ENCODE measurements around the gene SPRN.

Gene SPRN

DNA sequence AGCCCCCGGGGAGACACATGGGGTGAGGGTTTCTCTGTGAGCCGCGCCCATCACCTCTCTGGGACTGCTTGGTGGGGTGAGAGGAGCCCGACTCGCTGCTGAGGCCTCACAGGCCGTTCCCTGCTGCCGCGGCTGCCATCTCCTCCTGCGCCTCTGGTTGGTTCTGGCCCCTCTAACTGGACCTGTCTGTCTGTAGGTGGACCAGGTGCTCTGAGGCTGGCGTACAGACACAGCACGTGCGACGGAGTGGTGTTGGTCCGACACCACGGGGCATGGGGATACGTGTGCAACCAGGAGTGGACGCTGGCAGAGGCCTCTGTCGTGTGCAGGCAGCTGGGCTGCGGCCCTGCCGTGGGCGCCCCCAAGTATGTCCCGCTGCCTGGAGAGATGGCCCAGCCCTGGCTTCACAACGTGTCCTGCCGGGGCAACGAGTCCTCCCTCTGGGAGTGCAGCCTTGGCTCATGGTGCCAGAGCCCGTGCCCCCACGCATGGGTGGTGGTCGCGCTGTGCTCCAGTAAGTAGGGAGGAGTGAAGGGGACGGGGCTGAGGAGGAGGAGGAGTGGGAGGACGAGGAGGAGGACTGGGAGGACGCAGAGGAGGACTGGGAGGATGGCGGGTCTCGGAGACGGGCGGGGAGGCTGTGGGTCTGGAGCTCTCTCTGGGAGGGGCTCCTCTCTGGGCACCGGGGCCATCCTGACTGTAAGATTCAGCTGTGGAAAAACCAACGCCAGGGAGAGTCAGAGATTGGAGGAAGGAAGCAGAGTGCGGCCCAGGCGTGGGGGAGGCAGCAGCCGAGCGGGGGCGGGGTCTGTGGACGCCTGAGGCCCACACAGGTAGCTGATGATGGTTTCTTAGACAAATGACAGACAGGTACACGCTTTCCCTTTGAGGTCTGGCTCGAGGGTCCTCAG, 31.9 kb upstream of the SPRN start:
- Histone ChIP-seq H3K9me3 (ENCODE audit: control insufficient read depth in 2 of 2, low read length in 2 of 2) (no peaks in the 10 kb centered on the region), H3K36me3 (ENCODE audit: control insufficient read depth in 2 of 2, insufficient read depth in 2 of 2, low read length in 2 of 2) (no peaks in the 10 kb centered on the region), H3K27me3 (ENCODE audit: control insufficient read depth in 2 of 2, insufficient read depth in 2 of 2, low read length in 2 of 2) (no peaks in the 10 kb centered on the region), H3K27ac (ENCODE audit: low read depth in 2 of 2, low read length in 2 of 2) (no peak overlapping the region), H3K4me3 (ENCODE audit: low read length in 2 of 2) (no peak overlapping the region), H3K9ac (ENCODE audit: low read depth in 1 of 2, low read length in 2 of 2) (no peak overlapping the region), H3K4me1 (ENCODE audit: control insufficient read depth in 2 of 2, insufficient read depth in 2 of 2, low read length in 2 of 2) (no peaks in the 10 kb centered on the region)

DNA sequence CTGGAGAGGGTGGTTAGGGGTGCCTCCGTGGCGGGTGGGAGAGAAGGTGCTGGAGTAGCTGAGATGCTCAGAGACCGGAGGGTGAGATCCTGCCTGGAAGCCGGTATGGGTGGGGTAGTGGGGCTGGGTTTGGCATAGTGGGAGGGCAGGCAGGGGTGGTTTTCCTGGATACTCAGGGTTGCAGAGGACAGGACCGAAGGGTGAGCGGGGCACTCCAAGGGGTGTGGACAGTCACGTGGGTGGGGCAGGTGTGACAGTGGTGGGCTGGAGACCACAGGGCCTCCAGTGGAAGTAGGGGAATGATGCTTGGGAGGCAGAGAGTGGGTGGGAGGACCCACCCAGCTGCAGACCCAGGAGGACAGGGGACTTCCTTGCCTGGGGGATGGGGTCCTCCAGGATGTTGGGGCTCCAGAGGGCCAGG, 31.2 kb upstream of the SPRN start:
- Histone ChIP-seq H3K4me3 (ENCODE audit: low read length in 2 of 2) (no peak overlapping the region), H3K4me1 (ENCODE audit: control insufficient read depth in 2 of 2, insufficient read depth in 2 of 2, low read length in 2 of 2) (no peaks in the 10 kb centered on the region), H3K9ac (ENCODE audit: low read depth in 1 of 2, low read length in 2 of 2) (no peak overlapping the region), H3K27ac (ENCODE audit: low read depth in 2 of 2, low read length in 2 of 2) (no peak overlapping the region), H3K27me3 (ENCODE audit: control insufficient read depth in 2 of 2, insufficient read depth in 2 of 2, low read length in 2 of 2) (no peaks in the 10 kb centered on the region), H3K9me3 (ENCODE audit: control insufficient read depth in 2 of 2, low read length in 2 of 2) (no peaks in the 10 kb centered on the region), H3K36me3 (ENCODE audit: control insufficient read depth in 2 of 2, insufficient read depth in 2 of 2, low read length in 2 of 2) (no peaks in the 10 kb centered on the region)

DNA sequence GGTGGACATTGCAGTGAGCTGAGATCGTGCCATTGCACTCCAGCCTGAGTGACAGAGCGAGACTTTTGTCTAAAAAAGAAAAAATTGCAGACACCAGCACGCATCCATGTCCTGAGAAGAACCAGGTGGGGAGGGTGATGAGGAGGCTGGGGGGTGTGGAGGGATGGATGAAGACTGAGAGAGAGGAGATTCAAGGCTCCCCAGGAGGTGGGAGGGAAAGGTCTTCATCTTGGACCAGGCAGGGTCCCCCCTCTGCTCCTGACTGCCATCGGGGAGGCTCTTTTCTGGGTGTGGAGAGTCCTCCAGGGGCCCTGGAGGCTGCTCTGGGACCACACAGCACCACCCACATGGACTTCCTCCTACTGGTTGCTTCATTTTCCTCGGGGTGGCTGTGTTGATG, 30.8 kb upstream of the SPRN start:
- no peak overlapping the region for H3K27ac ChIP-seq (ENCODE audit: low read depth in 2 of 2, low read length in 2 of 2)
- no peaks in the 10 kb centered on the region for H3K27me3 ChIP-seq (ENCODE audit: control insufficient read depth in 2 of 2, insufficient read depth in 2 of 2, low read length in 2 of 2)
- no peaks in the 10 kb centered on the region for H3K9me3 ChIP-seq (ENCODE audit: control insufficient read depth in 2 of 2, low read length in 2 of 2)
- no peaks in the 10 kb centered on the region for H3K36me3 ChIP-seq (ENCODE audit: control insufficient read depth in 2 of 2, insufficient read depth in 2 of 2, low read length in 2 of 2)
- no peak overlapping the region for H3K4me3 ChIP-seq (ENCODE audit: low read length in 2 of 2)
- H3K9ac ChIP-seq (ENCODE audit: low read depth in 1 of 2, low read length in 2 of 2) = no peak overlapping the region
- H3K4me1 ChIP-seq (ENCODE audit: control insufficient read depth in 2 of 2, insufficient read depth in 2 of 2, low read length in 2 of 2) = no peaks in the 10 kb centered on the region

DNA sequence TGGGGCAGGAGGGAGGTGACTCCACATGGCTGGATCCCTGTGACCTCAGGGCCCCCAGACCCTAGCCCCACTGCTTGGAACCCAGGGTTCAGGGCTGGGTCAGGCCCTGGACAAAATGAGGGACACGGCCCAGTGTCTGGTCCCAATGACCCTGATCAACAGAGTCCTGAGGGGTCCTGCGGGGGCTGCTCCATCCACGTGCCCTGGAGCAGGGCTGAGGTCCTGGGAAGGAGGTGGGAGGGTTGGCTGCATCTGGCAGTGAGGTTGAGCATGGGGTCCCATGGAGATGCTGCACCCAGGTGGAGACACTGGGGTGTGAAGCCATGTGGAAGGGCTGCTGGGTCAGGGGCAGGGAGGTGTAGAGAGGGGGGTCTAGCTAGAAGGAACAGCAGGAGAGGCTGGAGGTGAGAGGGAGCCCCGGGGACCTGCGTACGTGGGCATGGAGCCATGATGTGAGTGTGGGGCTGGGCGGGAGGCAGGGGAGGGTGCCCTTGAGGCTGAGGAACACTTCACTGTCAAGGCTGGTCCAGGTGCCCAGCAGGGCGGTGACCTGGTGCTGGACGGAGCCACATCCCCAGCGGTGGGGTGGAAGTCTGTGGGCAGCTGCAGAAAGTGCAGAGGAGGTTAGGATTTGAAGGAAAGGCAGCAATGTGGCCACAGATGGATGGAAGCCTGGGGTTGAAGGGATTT, 29.9 kb upstream of the SPRN start:
- no peaks in the 10 kb centered on the region for H3K27me3 ChIP-seq (ENCODE audit: control insufficient read depth in 2 of 2, insufficient read depth in 2 of 2, low read length in 2 of 2)
- no peaks in the 10 kb centered on the region for H3K36me3 ChIP-seq (ENCODE audit: control insufficient read depth in 2 of 2, insufficient read depth in 2 of 2, low read length in 2 of 2)
- no peaks in the 10 kb centered on the region for H3K4me1 ChIP-seq (ENCODE audit: control insufficient read depth in 2 of 2, insufficient read depth in 2 of 2, low read length in 2 of 2)
- no peaks in the 10 kb centered on the region for H3K9me3 ChIP-seq (ENCODE audit: control insufficient read depth in 2 of 2, low read length in 2 of 2)
- H3K9ac ChIP-seq (ENCODE audit: low read depth in 1 of 2, low read length in 2 of 2) = no peak overlapping the region
- no peak overlapping the region for H3K4me3 ChIP-seq (ENCODE audit: low read length in 2 of 2)
- no peak overlapping the region for H3K27ac ChIP-seq (ENCODE audit: low read depth in 2 of 2, low read length in 2 of 2)

DNA sequence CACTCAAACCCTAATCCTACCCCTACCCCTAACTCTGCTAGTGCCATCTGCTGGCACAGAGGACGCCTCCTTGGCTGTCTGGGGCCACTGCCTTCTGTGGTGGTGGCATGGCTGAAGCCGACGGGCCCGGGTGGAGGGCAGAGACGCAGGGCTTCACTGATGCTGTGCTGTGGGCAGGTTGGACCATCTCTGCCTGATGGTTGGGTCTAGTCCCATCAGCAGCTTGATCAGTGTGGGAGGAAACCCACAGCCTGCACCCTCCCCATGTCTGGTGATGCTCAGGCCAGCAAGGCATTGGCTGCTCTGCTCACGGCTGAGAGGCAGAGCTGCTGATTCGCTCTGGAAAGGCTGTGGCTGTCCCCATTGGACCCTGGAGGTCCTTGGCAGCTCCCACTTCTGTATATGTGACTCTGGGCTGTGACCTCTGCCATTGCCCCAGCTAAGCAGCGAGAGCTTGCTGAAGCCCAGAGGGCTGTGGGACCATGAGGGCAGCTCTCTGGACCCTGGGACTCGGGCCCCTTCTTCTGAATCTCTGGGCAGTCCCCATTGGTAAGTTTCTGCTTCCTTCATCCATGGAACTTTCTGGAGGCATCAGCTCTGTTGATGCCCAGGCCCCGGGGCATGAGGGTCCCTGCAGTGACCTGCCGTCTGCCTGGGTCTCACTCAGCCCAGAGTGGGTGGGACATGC, 29.2 kb upstream of the SPRN start, which contains the start of gene SCART1:
TSS of gene SCART1 (plus strand) at position 430 of the 688 bp plus-strand sequence. CDS start at position 483, 53 bp downstream.
- H3K9me3 ChIP-seq (ENCODE audit: control insufficient read depth in 2 of 2, low read length in 2 of 2) = no peaks in the 10 kb centered on the region
- no peak within 1 kb of the TSS for H3K27ac ChIP-seq (ENCODE audit: low read depth in 2 of 2, low read length in 2 of 2)
- no peaks in the 10 kb centered on the region for H3K27me3 ChIP-seq (ENCODE audit: control insufficient read depth in 2 of 2, insufficient read depth in 2 of 2, low read length in 2 of 2)
- no peak within 1 kb of the TSS for H3K4me3 ChIP-seq (ENCODE audit: low read length in 2 of 2)
- H3K36me3 ChIP-seq (ENCODE audit: control insufficient read depth in 2 of 2, insufficient read depth in 2 of 2, low read length in 2 of 2) = no peaks in the 10 kb centered on the region
- H3K9ac ChIP-seq (ENCODE audit: low read depth in 1 of 2, low read length in 2 of 2) = no peak within 1 kb of the TSS
- H3K4me1 ChIP-seq (ENCODE audit: control insufficient read depth in 2 of 2, insufficient read depth in 2 of 2, low read length in 2 of 2) = no peaks in the 10 kb centered on the region

DNA sequence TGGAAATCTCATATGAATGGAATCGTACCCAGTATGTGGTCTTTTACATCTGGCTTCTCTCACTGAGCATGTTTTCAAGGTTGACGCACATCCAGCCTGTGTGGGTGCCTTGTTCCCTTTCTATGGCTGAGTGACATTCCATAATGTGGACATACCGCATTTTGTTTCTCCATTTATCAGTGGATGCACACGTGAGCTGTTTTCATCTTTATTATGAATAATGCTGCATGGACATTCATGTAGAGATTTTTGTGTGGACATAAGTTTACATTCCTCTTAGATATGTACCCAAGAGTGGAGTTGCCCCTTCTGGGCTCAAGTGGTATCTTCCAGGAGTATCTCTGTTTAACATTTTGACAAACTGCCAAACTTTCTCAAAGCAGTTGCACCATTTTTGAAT, 28.0 kb upstream of the SPRN start:
- no peak overlapping the region for H3K27ac ChIP-seq (ENCODE audit: low read depth in 2 of 2, low read length in 2 of 2)
- H3K36me3 ChIP-seq (ENCODE audit: control insufficient read depth in 2 of 2, insufficient read depth in 2 of 2, low read length in 2 of 2) = no peaks in the 10 kb centered on the region
- no peak overlapping the region for H3K4me3 ChIP-seq (ENCODE audit: low read length in 2 of 2)
- H3K4me1 ChIP-seq (ENCODE audit: control insufficient read depth in 2 of 2, insufficient read depth in 2 of 2, low read length in 2 of 2) = no peaks in the 10 kb centered on the region
- H3K9me3 ChIP-seq (ENCODE audit: control insufficient read depth in 2 of 2, low read length in 2 of 2) = peaks cover 4% of the 10 kb centered on the region in 2 donors
- H3K27me3 ChIP-seq (ENCODE audit: control insufficient read depth in 2 of 2, insufficient read depth in 2 of 2, low read length in 2 of 2) = no peaks in the 10 kb centered on the region
- H3K9ac ChIP-seq (ENCODE audit: low read depth in 1 of 2, low read length in 2 of 2) = no peak overlapping the region

DNA sequence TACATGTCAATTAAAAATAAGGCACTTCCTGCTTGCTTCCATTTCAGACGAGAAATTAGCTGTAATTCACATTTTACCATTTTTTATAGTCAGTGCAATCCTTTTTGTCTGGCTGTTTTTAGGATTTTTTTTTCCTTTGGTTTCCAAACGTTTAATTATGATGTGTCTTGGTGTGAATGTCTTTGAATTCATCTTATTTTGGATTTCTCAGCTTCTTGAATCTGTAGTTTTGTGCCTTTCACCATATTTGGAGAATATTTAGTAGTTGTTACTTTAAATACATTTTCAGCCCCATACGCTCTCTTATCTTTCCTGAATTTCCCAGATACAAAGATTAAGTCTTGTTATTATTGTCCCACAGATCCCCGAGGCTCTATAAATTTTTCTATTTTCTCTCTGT, 26.9 kb upstream of the SPRN start:
- Histone ChIP-seq H3K27ac (ENCODE audit: low read depth in 2 of 2, low read length in 2 of 2) (no peak overlapping the region), H3K9me3 (ENCODE audit: control insufficient read depth in 2 of 2, low read length in 2 of 2) (peaks cover 4 to 6% of the 10 kb centered on the region in 2 donors), H3K4me3 (ENCODE audit: low read length in 2 of 2) (no peak overlapping the region)

DNA sequence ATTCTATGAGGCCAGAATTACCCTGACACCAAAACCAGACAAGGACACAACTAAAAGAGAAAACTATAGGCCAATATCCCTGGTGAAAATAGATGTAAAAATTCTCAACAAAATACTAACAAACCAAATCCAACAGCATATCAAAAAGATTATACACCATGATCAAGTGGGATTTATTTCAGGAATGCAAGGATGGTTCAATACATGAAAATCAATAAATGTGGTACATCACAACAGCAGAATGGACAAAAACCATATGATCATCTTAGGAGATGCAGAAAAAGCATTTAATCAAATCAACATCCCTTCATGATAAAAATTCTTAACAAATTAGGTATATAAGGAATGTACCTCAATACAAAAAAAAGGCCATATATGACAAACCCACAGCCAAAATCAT, 23.7 kb upstream of the SPRN start:
- H3K27me3 ChIP-seq (ENCODE audit: control insufficient read depth in 2 of 2, insufficient read depth in 2 of 2, low read length in 2 of 2) = no peaks in the 10 kb centered on the region
- peaks cover 4 to 6% of the 10 kb centered on the region in 2 donors for H3K9me3 ChIP-seq (ENCODE audit: control insufficient read depth in 2 of 2, low read length in 2 of 2)
- no peak overlapping the region for H3K27ac ChIP-seq (ENCODE audit: low read depth in 2 of 2, low read length in 2 of 2)
- H3K4me3 ChIP-seq (ENCODE audit: low read length in 2 of 2) = no peak overlapping the region
- no peaks in the 10 kb centered on the region for H3K4me1 ChIP-seq (ENCODE audit: control insufficient read depth in 2 of 2, insufficient read depth in 2 of 2, low read length in 2 of 2)
- no peak overlapping the region for H3K9ac ChIP-seq (ENCODE audit: low read depth in 1 of 2, low read length in 2 of 2)
- no peaks in the 10 kb centered on the region for H3K36me3 ChIP-seq (ENCODE audit: control insufficient read depth in 2 of 2, insufficient read depth in 2 of 2, low read length in 2 of 2)

More for the DNA sequence above, 26.9 kb upstream of the SPRN start:
- Histone ChIP-seq H3K9ac (ENCODE audit: low read depth in 1 of 2, low read length in 2 of 2) (no peak overlapping the region), H3K27me3 (ENCODE audit: control insufficient read depth in 2 of 2, insufficient read depth in 2 of 2, low read length in 2 of 2) (no peaks in the 10 kb centered on the region), H3K36me3 (ENCODE audit: control insufficient read depth in 2 of 2, insufficient read depth in 2 of 2, low read length in 2 of 2) (no peaks in the 10 kb centered on the region), H3K4me1 (ENCODE audit: control insufficient read depth in 2 of 2, insufficient read depth in 2 of 2, low read length in 2 of 2) (no peaks in the 10 kb centered on the region)

DNA sequence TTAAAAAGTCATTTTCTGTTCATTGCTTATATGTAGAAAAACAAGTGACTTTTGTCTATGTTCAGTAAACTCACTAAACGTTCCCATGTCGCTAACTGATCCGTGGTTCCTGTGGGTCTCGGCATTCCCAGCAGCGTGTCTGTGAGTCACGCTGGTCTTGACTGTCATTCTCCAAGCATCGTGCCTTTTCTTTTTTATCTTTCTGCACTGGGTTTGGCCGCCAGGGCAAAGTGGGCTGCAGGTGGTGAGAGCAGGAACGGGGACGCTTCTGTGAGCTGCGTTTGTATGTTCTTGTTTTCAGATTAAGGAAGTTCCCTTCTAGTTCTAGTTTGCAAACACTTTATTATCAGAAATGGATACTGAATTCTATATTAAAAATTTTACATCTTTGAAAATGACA, 22.6 kb upstream of the SPRN start:
- Histone ChIP-seq H3K9ac (ENCODE audit: low read depth in 1 of 2, low read length in 2 of 2) (no peak overlapping the region), H3K27me3 (ENCODE audit: control insufficient read depth in 2 of 2, insufficient read depth in 2 of 2, low read length in 2 of 2) (no peaks in the 10 kb centered on the region), H3K9me3 (ENCODE audit: control insufficient read depth in 2 of 2, low read length in 2 of 2) (peaks cover 4 to 6% of the 10 kb centered on the region in 2 donors), H3K4me3 (ENCODE audit: low read length in 2 of 2) (no peak overlapping the region), H3K36me3 (ENCODE audit: control insufficient read depth in 2 of 2, insufficient read depth in 2 of 2, low read length in 2 of 2) (no peaks in the 10 kb centered on the region), H3K4me1 (ENCODE audit: control insufficient read depth in 2 of 2, insufficient read depth in 2 of 2, low read length in 2 of 2) (no peaks in the 10 kb centered on the region), H3K27ac (ENCODE audit: low read depth in 2 of 2, low read length in 2 of 2) (no peak overlapping the region)
